ENCODE results near the gene VOPP1.

Gene VOPP1

DNA sequence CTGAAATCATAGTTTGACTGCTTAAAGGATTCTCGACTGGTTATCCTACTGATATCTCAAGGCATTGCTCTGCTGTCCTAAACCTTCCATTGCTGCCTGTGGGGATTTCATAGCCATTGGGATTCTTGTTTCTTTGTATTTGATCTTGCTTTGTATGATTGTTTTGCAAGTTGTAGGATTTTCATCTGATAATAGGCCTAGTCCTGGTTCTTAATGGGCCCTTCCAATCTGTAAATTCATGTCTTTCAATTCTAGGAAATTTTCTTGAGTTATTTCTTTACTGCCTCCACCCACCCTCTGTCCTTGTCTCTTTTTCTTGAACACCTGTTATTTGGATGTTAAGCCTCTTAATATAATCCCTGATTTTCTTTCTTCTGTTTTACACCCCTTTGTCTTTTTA lies 134.9 kb downstream of the VOPP1 start:
- no peak for DNase-seq (ENCODE audit: low read depth in 2 of 2)

DNA sequence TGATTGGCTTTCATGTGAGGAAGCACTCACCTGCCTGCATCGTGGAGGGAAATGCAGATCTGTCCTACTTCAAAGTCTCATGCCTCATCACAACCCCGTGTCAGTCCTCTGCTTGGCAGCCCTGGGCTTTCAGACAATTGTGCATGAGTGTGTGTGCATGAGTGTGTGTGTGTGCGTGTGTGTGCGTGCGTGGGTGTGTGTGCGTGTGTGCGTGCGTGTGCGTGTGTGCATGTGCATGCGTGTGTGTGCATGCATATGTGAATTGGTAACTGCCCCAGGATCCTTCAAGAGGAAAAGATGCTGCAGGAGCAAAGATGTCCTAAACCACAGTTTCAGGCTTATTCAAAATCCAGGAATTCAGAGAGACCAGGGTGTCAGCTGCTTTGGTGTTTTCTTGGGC lies 135.8 kb downstream of the VOPP1 start:
- no peak for DNase-seq (ENCODE audit: low read depth in 2 of 2)

DNA sequence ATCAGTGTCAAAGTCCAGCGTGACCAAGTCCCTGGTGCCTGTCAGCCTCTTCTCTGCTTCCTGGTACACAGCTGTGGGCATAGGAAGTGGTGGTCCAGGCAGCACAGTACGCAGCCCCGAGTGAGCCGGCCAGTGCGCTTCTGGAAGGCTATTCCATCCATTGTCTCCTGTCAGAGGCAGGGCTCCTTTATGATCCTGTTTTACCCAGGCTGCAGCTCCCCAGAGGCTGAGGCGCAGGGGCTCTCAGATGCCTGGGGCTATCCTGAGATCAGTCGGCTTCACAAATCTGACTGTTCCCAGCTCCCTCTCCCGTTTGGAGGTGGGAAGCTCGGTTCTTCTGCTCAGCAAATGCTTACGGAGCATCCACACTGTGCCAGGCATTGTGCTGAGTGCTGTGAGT lies 136.8 kb downstream of the VOPP1 start:
- DNase-seq (ENCODE audit: low read depth in 2 of 2): no peak

DNA sequence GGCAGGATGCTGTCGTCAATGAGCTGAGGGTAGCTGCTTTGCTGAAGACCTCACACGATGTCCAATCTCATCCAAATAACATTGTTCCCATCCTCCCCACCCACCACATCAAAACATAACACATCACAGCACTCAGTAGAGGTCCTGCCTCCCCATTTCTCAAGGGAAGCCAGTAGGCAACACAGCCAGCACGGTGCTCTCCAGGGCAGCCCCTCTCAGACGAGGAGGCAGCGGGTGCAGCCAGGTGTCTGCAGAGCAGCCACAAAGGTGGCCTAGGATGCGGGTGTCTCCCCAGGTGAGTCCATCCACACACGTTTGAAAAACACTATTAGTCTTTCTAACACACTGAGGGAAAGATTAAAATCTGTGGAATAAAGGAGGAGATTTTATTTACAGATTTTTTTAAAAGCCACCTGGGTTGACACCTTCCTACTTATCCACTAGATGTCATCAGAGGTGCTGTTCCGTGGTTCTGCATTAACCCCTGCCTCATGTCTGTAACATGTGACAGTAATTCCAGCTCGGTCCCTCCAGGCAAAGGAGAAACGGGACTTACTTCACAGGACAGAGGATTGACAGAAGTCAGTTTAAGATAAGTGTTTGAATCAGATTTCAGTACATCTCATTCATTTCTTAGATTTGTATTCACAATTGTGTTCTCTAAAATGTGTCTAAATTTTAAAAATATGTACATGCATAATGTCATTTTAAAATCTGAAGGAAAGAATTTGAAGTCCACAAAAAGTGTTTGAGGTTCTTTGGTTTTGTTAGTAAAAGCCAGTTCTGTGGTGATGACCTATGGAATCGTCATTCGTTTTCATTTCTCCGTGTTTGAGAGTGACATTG lies 139.1 kb downstream of the VOPP1 start:
- no peak for DNase-seq (ENCODE audit: low read depth in 2 of 2)

DNA sequence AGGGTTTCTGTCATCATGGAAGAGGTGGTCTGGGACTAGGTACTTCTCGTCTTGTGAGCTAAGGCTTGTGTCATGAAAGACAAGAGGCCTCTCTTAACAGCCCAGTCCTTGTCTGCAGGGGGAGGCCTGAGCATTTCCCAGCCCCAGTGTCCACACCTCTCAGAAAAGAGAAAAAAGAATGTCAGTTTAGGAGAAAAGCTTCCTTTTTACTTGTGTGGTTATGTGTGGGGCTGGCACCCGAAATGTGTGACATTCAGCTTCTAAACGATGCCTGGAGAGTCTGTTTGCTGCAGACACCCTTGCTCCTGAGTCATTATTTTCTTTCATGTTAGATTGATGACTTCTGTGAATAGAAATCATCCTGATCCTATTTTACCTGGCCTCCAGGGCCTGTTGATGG lies 139.8 kb downstream of the VOPP1 start:
- no peak for DNase-seq (ENCODE audit: low read depth in 2 of 2)

DNA sequence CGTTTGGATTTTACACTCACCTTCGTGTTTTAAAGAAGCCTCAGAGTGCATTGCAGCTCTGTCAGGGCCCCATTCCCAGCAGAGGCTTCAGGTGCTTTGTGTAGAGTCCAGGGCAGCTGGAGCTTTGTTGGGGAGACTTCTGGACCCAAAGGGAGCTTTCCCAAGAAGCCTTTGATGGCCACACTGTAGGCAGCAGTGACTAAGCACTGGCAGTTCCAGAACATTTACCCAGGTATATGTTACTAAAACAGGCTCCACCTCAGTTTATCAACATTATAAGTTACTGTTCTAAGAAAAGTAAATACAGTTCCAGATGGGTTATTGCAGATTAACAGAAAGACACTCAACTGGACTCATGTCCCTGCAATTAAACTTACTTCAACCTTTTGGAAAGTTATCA lies 140.4 kb downstream of the VOPP1 start:
- DNase-seq (ENCODE audit: low read depth in 2 of 2): no peak

DNA sequence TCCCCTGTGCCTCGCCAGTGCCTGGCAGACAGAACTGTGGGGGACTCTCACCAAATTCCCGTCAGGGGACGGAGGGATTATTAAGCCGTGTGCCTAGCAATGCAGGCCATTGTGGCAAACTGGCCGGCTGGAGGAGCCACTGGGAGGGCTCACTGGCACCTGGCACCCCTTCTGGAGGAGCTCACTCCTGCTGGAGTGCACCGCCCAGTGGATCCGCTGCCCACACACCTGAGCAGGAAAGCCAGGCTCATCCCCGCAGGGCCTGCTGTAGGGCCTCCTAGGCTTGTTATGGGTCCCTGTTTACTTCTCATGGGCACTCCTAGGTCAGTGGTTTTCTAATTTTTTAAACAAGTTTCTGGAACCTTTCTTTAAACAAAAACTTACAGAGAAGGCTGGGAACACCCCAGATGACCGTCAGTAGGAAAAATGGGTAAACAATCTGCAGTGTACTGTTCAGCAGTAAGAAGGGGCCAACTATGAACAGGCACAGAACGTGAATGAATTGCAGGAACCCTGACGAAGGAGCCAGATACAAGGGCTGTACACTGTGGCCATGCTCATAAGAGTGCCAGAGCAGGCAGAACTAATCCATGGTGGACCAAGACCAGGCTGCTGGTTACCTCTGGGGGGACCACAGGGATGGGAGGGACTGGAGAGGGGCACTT lies 142.3 kb downstream of the VOPP1 start:
- no peak for DNase-seq (ENCODE audit: low read depth in 2 of 2)

DNA sequence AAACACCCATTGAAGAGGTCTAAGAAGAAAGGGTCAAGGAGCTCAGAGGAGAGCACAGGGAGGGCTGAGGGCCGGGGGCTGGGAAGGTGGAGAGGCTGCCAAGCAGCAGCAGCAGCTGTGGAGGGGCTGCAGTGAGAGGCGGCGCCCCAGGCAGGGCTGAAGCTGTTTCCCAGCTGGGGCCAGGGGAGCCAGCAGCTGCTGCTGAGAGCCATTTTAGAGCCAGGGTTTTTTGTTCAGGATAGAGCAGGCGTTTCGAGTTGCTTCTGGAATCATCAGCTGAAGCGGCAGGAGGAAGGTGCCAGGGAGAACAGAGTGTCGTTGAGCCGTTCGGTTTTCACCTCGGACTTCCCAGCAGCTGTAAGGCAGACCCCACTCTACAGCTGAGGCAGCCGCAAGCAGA lies 144.5 kb downstream of the VOPP1 start:
- no peak for DNase-seq (ENCODE audit: low read depth in 2 of 2)

DNA sequence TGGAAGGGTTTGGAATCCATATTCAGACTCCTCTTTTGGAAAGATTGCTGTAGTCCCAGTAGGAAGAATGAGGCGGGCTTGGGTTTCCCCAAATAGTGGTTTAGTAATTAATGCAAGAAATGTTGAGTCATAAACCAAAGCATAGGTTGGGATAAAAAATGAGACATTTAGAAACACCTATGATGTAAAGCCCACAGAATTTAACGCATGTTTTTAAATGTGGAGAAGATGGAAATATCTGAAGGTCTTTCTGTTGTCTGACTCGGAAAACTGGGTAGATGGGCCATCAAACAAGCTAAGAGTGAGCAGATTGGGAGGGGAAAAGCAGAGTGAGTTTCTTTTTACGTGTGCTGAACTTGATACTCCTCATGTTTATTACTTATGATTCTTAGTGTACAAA lies 145.0 kb downstream of the VOPP1 start:
- DNase-seq (ENCODE audit: low read depth in 2 of 2): no peak

DNA sequence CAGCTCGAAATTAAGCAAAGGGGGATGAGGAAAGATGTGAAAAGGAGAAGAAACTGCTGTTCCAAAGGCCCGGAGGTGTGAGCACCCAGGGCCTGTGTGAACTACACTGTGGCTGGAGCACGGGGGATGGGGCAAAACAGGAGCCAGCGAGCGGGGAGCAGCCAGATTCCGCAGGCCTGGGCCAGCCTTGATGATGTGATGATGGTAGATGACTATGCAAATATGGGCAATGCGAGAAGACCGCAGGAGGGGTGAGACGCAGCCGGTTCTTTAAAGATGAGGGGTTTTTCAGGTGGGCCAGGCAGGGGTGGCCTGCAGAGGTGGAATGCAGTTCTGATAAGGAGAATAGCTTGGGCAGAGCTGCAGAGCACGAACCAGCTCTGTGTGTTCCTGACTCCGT lies 145.6 kb downstream of the VOPP1 start:
- no peak for DNase-seq (ENCODE audit: low read depth in 2 of 2)

DNA sequence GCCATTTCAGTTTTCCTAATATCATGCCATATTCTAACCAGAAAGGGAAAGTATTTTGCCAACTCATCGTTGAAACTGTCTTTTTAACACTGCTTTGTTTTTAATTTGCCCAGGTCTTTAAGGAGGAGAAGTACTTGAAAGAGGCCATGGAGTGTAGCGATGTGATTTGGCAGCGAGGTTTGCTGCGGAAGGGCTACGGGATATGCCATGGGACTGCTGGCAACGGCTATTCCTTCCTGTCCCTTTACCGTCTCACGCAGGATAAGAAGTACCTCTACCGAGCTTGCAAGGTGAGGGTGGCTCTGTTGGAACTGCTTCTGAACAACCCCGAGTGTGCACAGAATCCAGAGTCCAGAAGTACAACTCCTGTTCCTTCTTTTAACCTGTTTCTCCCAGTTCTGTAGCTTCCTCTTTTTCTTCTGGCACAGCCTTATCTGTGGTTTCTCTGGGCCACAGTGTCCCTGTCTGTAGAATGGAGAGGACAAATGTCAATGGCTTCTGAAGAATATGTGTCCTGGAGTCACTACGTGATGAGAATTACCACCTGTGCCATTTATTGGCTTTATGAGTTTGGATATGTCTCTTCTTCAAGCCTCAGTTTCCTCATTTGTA lies 147.1 kb downstream of the VOPP1 start:
- no peak for DNase-seq (ENCODE audit: low read depth in 2 of 2)

DNA sequence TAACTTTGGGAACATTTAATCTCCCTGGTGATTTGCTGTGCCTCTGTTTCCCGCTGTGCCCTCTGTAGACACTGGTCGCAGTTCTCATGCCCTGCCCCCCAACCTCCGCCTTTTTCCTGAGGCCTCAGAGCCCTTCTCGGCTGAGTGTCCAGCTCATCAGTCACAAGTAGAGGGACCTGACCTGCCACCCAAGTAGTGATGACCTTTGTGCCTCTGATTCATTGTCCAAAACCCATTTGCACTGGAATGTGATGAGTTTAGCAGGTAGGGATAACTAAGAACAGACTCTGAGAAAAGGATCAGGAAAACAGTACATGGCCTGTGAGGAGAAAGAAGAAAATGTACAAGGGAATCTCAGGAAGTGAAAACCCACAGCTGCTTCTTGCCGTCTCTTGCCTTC lies 148.4 kb downstream of the VOPP1 start:
- DNase-seq (ENCODE audit: low read depth in 2 of 2): no peak

DNA sequence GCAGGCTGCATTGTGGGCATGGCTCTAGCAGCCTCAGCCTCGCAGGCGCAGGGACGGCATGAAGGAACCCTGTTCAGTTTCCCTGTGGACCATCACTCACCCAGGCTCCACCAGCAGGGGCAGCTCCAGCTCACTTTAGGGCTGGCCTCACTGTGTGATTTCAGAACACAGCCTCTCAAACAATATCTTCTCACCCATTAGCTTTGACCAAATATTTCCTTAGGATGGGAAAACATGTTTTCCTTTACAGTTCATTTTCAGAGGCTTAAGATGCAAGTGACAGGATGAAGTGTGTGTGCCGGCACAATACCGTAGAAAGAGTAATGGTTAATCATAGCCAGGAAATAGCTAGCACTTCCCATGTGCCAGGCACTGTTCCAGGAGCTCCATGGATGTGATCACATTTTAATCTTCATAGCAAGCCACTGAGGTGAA lies 149.0 kb downstream of the VOPP1 start:
- DNase-seq (ENCODE audit: low read depth in 2 of 2): no peak

Measured in stimulated activated CD8-positive, alpha-beta memory T cell treated with anti-CD3 and anti-CD28 coated beads, Interleukin-15, amount 100 ng/mL, for 48 hours (primary cell).